Stimulated activated CD8-positive, alpha-beta memory T cell treated with anti-CD3 and anti-CD28 coated beads, Interleukin-7, amount 100 ng/mL, for 4 hours (primary cell): ENCODE results near the gene MTHFS.

Experiments used
- DNase-seq, 2 donors: peaks; one replicate each; pipeline ENCODE4 v3.0.0-alpha.2; 2020; ENCODE audit warnings: low read depth in 2 of 2

MTHFS gene

DNA sequence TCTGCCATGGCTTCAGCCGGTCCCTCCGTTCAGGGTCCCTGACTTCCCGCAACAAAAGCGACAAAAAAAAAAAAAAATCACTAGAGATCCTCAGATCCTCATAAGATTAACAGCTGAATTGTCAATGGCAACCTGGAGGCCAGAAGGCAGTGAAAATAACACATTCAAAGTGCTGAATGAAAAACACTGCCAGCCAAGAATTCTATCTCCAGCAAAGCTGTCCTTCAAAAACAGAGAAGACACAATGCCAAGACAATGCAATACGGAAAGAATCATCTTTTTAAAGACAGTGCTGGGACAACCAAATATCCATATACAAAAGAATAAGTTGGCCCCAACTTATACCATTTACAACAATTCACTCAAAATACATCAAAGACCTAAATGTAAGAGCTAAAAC, 21.6 kb downstream of the MTHFS start:
- DNase-seq: no peak

DNA sequence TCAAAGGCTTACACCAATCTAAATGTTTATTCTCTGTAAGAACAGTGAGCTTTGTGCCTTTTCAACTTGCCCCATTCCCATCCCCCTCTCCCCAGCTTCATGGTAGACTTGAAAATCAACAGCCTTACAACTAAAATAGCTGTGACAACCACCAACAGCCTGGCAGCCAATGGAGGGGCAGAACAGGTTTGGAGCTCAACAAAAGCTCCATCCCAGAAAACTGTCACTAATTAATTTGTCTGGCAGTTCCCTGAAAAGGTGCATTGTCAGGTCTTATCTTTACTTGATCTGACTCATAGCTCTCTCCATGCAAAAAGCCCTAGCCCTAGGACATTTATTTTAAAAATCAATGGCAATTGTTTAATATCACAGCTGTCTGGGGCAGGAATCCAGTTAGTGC, 22.6 kb downstream of the MTHFS start:
- no peak for DNase-seq

DNA sequence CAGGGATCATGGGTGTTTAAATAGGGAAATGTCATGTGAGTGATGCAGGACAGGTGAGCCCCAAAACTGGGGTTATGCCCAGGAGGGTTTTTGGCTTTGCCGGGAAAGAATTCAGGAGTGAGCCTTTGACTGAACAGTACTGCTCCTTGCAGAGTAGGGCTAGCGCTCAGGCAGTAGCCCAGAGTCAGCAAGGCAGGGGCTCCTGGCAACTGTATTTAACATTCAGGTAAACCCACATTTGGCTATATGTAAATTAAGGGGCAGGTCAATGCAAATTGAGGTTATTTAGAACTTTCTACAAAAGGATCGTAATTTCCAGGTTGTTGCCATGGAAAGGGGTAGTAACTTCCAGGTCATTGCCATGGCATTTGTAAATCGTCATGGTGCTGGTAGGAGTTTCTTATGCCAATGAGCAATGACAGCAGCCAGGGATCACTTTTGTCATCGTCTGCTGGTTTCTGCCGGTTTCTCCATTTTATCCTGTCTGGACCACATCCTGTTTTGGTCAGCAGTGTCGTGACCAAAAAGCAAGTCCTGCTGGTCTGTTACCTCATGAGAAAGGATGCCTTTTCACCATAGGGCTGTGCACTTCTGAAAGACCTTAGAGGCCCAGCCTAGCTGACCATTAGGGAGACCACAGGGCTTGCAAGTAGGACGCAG, 24.3 kb downstream of the MTHFS start:
- DNase-seq: peak; percentile 1 to 13

DNA sequence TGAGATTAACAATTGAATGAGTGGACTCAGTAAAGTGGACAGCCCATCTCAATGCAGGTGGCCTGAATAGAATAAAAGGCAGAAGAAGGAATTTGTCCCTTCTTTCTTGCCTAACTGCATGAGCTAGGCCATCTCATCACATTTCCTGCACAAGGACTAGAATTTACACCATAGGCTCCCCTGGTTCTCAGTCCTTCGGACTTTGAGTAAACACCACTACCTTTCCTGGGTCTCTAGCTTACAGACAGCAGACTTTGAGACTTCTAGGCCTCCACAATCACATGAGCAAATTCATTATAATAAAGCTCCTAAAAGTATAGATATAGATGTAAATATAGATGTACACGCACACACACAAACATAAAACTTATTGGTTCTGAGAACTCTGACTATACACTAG, 28.3 kb downstream of the MTHFS start:
- no peak for DNase-seq

DNA sequence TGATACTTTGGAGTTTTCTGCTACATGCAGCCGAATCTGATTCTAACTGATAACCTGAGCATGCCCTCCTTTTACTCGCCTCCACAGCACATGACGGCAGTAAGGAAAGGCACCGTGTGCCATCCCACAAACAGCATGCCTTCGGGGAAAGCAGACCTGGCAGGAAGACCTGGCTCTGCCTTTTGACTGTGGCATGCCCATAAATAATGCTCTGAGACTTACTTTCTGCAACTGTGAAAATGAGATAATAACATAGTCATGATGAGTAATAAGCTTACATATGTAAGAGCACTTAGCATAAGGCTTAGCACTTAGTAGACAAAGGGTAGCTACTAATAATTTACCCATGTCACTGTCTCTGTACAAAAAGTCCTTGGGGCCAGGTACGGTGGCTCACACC, 32.9 kb downstream of the MTHFS start:
- no peak for DNase-seq

DNA sequence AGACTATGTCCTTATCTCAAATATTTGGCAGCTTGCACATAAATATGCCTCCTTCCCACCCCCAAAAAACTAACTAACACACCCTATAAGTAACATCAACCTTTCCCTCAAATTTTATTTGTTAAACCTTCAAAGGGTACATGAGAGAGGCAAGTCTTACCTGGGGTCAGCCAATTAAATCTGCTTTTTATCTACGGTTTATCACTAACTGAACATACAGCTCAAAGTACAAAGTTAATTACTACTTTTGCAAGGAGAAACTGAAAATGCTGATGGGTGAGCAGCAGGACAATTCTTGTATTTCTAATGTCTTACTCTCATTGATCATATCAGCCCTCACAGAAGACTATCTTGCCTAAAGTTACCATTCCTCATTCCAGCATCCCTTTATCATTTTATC, 34.6 kb downstream of the MTHFS start:
- DNase-seq: no peak

DNA sequence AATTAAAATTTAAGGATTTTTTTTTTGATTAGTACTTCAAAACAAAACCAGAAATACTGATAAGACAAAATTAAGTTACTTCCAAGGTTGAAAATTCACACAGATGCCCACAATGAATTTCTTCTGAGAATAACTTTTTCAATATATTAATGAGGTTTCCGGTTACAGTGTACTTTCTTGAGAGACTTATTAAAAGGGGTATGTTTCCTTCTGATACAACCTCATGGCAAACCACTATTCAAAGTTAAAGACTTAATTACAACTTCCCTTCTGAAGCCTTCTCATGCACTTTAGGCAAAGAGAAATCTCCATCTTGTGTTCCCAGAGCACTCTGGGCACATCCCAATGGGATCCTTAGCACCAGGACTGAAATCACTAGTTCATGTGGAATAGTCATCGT, 36.2 kb downstream of the MTHFS start:
- no peak for DNase-seq

DNA sequence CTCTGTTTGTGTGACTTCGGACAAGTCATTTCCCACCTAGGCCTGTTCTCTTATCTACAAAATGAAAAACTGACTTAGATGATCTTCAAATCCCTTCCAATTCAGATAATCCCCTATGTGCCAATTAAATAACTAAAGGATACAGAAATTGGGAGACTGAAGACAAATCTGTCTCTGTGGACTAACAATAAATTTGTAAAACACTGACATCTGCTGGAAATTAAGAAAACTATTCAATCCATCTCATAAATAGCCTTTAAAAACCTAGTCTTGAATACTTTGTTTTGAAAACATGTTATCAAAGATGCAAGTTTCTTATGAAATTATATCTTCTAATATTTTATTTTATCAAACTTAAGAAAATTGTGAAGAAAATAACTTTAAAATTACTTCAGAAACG, 38.3 kb downstream of the MTHFS start:
- DNase-seq: no peak

DNA sequence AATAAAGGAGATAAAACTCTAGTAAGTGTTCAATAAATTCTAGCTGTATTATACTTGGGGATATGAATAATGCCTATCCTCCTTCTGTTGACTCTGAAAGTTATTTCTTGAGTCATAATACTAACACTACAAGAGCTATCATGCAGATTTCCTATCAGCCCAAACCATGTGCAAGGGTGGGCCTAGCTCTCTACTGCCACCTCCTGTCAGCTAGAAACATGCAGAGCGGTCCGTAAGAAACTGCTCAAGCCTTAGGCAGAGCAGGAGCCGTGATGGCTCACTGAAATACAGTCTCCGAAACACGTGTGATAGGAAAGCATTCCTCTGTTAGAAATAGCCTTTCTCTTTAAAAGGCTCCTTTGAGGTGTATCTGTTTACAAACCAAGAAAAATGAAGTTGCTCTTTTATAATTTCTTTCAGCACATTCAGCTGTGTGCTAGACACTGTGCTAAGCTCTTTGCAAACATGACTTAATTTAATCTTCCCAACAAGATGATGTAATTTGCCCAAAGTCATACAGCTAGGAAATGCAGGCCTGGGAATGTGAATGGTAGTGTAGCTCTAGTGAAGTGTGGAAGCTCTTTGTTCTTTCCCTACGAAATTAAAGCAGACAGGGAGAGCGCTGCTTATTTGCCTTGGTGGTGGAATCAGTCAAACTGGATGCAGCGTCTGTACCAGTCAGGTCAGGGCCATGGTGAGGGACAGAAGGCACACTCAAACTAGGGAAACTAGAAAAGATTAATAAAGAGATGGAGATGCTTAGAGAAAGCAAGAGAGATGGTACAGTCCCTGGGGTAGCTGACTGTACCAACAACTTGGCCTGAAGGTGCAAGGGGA, 43.1 kb downstream of the MTHFS start:
- DNase-seq: peak; percentile 35 to 55

DNA sequence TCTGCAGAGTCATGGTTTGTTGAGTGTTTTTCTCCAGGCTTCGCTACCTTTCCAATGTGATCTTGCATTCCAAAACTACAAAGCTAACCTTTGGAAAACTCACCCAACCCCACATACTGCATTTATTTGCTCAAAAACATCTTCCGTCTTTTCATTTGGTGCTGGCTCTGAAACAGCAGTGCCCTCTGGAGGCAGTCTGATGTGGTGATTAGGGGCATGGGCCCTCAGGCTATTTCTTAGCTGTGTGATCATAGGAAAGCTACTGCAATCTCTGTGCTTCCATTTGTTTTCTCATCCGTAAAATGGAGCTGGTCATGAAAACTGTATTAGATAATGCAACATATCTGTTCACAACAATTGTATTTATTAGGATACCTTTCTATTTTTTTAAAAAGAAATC, 47.0 kb downstream of the MTHFS start:
- no peak for DNase-seq

DNA sequence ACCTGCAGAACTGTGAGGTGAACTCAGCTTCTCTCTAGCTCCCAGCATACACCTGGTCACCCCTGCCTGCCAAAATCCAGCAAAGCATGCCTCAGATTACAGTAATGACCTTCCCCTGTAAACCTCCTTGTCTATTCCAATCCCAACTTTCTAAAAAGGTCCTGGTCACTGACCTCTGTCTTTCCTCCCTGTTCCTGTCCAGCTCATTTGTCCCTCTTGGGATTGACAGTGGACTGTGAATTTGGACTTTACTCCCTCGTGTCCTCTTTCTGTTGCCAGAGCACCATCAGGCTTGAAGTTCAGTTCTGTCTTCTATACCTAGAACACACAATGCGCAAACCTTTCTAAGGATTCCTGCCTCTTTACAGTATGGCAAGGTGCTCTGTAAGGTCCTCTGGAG, 50.3 kb downstream of the MTHFS start:
- no peak for DNase-seq

DNA sequence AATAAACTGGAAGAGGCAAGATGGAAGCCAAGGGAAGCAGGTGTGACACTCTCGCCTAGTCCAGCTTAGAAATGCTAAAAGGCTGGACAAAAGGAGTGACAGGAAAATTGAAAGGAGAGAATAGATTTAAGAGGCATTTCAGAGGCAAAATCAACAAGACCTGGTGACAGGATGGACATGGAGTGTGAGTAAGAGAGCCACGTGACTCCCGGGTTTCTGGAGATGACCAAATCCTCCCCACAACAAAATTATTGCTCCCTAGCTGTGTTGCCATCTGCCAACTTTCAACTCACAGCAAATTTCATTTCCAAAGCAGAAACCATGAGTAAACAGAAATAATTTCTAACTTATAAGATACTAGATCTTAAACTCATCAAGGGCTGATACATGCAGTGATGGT, 52.6 kb downstream of the MTHFS start:
- no peak for DNase-seq

DNA sequence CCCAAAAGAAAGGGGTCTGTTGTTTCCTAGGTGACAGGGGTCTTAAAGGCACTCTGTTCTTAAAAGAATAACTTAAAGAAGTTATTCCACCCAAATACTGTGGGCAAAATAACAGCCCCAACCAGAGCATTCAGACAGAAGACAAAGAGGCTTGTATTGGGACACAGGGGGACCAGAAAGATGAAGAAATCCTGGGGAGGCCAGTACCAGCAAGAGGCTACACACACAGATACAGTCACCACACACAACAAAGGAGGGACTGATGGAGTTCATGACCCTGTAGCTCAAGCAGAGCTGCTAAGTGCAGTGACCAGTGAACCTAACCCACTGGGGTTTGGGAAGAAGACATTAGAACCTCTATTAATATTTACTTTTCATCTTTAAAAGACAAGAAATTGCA, 59.0 kb downstream of the MTHFS start:
- no peak for DNase-seq

DNA sequence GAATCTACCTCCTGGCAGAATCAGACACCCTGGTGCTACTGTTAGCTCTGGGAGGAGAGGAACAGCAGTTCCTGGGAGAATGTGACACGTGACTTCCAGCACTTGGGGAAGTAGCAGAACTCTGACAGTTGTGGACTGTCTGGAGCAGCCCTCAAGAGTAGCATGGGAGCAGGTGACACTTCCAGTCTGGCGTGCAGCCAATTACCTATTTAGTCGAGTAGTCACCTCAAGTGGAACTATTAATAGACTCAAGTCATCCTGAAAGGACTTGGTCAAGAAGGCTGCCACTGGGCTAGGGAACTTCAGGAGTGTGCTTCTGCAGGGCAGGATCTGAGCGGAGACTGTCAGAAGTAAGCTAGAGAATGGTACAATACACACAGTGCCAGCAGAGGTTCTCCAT, 62.3 kb downstream of the MTHFS start:
- no peak for DNase-seq

DNA sequence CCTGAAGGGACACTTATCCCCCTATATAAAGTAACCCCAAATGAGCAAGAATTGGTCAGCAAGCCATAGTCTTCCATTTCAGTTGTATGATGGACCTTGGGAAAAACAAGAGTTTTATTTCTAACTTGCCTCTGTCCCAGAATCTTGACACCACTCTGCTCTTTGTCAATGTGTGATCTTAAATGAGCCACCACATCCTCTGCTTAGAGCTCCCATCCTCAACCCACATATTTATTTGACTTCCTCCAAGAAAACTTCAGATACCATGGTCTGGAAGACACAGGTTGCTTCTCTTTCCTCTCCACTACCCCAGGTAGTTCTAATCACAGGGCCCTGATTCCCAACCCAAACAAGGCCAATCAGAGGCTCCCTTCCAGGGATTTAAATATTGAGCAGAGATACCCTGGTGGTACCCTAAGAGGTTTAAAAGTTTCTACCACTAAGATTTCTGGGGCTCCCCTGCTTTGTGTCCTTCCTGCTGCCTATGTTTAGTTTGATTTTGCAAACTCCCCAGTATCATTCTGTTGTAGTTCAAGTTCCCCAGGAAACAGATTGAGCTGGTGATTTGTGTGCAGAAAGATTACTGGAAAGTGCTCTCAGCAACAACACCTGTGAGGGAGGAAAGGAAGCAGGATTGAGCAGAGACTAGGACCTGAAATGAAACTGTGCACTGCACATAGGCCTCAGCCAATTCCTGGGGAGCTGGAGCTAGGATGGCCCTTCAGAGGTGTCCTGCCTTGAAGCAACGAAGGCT, 64.3 kb downstream of the MTHFS start:
- no peak for DNase-seq

DNA sequence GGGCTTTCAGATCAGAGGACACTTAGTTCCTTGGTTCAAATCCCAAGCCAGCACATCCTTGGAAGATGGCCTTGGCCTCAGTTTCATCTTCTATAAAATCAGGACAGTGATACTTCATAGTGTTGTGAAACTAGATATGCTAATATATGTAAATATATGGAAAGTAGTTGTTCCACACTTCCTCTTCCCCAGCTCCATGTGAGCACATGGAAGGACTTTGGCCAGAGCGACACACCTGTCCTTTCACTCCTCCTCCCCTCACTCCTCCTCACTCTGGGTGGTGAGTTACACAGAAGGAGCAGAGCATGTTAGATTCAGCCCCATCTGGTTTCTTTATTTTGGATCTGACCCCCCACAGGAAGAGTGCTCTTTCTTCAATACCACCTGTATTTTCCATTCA, 65.2 kb downstream of the MTHFS start:
- no peak for DNase-seq

DNA sequence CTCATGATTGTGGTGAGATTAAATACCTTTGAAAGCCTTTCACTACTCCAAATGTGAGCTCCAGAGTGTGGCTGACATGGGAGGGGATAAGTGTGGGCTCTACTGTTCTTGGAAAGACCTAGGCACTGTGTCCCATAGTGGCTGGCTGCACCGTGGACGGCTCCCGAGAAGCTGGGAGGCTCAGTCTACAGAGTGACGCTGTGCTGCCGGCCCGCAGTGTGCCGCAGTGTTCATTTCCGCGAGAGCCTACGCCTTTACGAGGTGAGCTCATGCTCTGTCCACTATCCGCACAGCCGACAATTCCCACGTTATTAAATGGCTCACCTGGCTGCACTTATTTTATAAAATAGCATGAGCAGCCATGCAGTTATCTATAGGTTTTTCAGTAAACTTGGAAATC, 66.9 kb downstream of the MTHFS start:
- DNase-seq: no peak

DNA sequence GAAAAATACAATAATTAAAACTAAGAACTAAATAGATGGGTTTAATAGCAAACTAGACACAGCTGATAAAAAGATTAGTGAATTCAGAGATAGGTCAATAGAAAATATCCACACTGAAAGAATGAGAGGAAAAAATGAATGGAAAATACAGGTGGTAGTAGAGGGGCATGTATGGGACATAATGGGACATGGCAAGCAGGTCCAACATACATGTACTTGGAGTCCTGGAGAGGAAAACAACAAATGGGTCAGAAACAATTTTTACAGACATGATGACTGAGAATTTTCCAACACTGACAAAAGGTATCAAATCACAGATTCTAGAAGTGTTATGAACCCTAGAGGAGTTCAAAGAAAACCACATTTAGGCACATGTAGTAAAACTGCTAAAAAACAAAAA, 68.4 kb downstream of the MTHFS start:
- DNase-seq: no peak

DNA sequence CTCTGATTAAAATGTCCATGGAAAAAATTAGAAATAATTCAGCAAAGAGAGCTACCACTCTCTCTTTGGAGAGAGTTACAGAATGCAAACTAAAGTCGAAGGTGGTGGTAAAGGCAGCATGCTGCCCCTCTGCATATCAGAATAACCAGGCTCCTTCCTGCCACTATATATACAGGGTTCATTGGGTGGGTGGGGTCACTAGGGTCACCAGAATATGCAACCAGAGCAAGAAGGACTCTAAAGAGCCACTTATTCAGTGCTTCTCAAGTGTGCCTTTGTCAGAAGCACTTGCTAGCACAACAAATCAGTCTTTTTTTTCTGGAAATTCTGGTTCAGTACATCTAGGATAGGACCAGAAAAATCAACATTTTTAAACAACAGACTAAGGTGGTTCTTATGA, 70.0 kb downstream of the MTHFS start:
- DNase-seq: no peak

DNA sequence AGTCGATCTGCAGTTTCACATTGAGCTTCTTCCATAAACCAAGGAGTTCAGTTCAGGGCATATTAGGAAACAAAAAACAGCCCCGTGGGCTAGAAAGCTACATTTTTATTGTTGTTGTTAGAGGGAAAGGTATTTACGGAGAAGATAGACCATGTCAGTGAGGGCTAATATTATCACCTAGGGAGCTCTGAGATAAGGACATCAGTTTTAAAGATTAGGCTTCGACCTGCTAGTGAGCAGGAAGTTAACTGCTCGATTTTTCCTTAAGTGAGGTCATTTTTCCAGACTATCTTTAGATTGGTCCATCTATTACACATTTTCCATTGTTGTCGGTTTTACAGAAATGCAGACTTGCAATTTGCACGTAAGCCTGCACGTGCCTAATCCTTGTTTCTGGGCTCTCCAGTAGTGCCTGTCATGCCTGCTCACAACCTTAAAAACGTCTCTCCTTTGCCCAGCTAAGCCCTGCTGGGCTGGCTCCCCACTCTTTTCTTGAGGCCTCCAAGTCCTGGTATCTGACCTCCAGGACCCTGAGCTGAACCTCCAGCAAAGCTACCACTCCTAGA, 72.6 kb downstream of the MTHFS start:
- no peak for DNase-seq

DNA sequence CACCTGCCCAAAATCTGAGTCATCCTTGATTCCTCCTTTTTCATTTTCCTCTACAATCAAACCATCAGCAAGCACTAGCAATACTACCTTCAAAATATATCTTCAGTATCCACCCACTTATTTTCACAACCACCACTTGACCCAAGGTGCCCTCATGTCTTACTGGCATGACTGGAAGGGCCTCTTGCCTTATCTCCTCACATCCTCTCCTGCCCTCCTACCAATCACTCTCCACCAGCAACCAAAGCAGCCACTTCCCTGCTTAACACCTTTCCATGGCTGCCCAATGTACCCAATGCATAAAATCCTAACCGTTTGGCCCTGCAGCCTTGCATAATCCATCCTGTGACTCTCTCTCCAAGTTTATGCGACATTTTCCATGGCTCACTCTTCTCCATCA, 76.0 kb downstream of the MTHFS start:
- no peak for DNase-seq

DNA sequence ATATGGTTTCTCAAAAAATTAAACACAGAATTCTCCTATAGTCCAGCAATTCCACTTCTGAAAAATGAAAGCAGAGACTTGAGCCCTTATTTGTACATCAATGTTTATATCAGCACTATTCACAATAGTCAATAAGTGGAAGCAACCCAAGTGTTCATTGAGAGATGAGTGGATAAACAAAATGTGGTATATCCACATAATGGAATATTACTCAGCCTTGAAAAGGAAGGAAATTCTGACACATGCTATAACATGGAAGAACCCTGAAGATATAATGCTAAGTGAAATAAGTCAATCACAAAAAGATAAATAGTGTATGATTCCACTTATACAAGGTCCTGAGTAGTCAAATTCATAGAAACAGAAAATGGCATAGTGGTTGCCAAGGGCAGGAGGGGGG, 76.6 kb downstream of the MTHFS start:
- DNase-seq: no peak

DNA sequence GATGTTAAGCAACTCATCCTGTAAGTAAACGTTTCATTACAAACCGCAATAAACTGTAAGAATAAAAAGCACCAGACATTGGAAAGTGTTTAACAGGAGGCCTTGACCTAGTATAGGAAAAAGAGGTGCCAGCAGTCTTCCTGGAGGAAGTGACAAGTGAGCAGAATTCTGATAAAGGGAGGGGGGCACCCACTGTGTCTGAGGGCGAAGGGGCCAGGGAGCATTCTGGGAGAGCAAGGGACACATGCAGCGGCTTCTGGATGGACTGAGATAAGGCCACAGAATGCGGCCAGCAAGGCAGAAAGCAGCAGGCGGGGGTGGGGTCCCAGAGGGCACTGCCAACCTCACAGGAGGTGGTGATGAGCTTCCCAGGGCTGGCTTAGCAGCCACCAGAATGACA, 80.2 kb downstream of the MTHFS start:
- DNase-seq: no peak
